Small intestine (tissue), 7 donors: Measurements from ENCODE around the gene SHTN1. TPM values are rescaled to one million over a fixed set of nuclear protein-coding genes. Genes with fewer than 3 reads are reported as not detected.

Experiments used
- DNase-seq, 2 donors: peaks; one replicate each; pipeline versions ENCODE4 v3.0.0 to v3.0.0-alpha.2; 2013
- FAIRE-seq: peaks from 2 replicates; lab custom pipeline; 2012; peaks lifted over from hg19 to GRCh38; lab: Jason Lieb, UNC
- H3K27ac ChIP-seq, 3 donors: one replicate each; pipeline ENCODE4 v1.5.1; 2013; ENCODE audit warnings: low read length in 2 of 3, mild to moderate bottlenecking in 2 of 3, control low read depth in 1 of 3, inconsistent platforms in 1 of 3, low read depth in 1 of 3, moderate library complexity in 1 of 3
- H3K27me3 ChIP-seq, 3 donors: one replicate each; pipeline ENCODE4 v1.6.1; 2013; ENCODE audit warnings: low read length in 3 of 3, inconsistent platforms in 1 of 3; ENCODE audit not compliant: control insufficient read depth in 3 of 3, insufficient read depth in 3 of 3
- H3K36me3 ChIP-seq, 3 donors: one replicate each; pipeline ENCODE4 v1.6.1; 2013; ENCODE audit warnings: low read length in 3 of 3, inconsistent platforms in 1 of 3, low read depth in 1 of 3, mild to moderate bottlenecking in 1 of 3, moderate library complexity in 1 of 3; ENCODE audit not compliant: control insufficient read depth in 3 of 3, insufficient read depth in 2 of 3
- H3K4me1 ChIP-seq, 3 donors: one replicate each; pipeline ENCODE4 v1.6.1; 2013; ENCODE audit warnings: low read length in 2 of 3, inconsistent platforms in 1 of 3, low read depth in 1 of 3, mild to moderate bottlenecking in 1 of 3, moderate library complexity in 1 of 3; ENCODE audit not compliant: control insufficient read depth in 3 of 3, insufficient read depth in 2 of 3
- H3K4me3 ChIP-seq, 3 donors: one replicate each; pipeline ENCODE4 v1.5.1; 2013; ENCODE audit warnings: low read length in 3 of 3, control low read depth in 1 of 3, inconsistent platforms in 1 of 3, low read depth in 1 of 3, mild to moderate bottlenecking in 1 of 3, moderate library complexity in 1 of 3
- H3K9me3 ChIP-seq, 2 donors: one replicate each; pipeline ENCODE4 v1.6.1; 2013; ENCODE audit warnings: low read depth in 1 of 2, low read length in 1 of 2; ENCODE audit not compliant: control insufficient read depth in 2 of 2, insufficient read depth in 1 of 2
- WGBS, 3 donors: extraction: QIAGEN DNeasy Blood & Tissue Kit; methylation state at CpG; one replicate each; pipeline ENCODE4 v1.1.7; 2013; 5-methylcytosine and 5-hydroxymethylcytosine counted together
- polyA plus RNA-seq, 4 donors: library from polyadenylated mRNA; stranded (reverse) in 3 of 4; unstranded in 1 of 4; fragments of 200-250 nt in 3 of 4; fragments of 120-200 nt in 1 of 4; gene quantifications; one replicate each; pipeline versions ENCODE4 v1.2.1 to v1.2.3, GENCODE V29; 2013
- donor health status: healthy with polysubstance abuse.
- donor health status: control.
- donor health status: control.
- donor health status: Bipolar disorder and iron deficiency.
- donor health status: healthy.

SHTN1 gene
- polyA plus RNA-seq, 4 donors: 8.9 to 47.9 (median 9.8) TPM

DNA sequence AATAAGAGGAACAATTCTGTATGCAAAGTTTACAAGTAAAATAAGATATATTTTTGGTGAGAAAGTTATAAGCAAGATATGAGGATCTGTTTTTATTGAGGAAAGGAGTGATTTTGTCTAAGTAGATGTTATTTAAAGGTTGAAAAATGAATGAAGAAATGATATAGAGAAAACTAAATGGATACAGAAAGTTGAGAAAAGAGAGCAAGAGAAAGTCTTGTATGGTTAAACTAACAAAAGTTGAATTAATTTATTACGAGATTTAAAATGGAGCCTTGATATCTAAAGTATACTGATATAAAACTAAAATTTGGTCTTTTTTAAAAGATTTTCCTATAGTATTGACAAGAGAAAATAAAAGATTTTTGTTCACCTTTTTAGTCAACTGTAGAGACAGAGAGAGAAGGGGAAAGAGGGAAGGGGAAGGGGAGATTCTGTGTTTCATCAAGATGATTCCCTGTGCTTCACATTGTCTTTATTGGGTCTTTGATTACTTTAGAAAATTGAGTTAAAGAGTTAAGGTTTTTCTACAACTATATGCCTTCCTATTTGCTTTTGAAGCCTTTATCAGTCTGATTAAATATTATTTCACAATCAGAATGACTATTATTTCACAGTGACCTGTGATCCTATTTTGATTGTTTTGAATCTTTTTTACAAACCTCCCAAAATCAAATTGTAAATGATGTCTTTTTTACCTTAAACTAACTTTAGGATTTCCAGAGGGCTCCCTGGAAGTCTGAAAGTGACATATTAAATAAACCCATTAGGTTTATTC is 10.7 kb downstream of the SHTN1 start:
- no peak overlapping the region for H3K4me3 ChIP-seq
- WGBS, 3 donors: 88 to 93% (median 92%) methylated on average over 1 of the region's 1 CpG
- peaks cover 0 to 11% (median 2%) of the 10 kb centered on the region in 3 donors for H3K4me1 ChIP-seq
- DNase-seq: no peak
- H3K9me3 ChIP-seq: no peaks in the 10 kb centered on the region
- no peak for FAIRE-seq
- no peaks in the 10 kb centered on the region for H3K27me3 ChIP-seq
- H3K27ac ChIP-seq: no peak overlapping the region
- H3K36me3 ChIP-seq: peaks cover 0 to 5% (median 0%) of the 10 kb centered on the region in 3 donors

DNA sequence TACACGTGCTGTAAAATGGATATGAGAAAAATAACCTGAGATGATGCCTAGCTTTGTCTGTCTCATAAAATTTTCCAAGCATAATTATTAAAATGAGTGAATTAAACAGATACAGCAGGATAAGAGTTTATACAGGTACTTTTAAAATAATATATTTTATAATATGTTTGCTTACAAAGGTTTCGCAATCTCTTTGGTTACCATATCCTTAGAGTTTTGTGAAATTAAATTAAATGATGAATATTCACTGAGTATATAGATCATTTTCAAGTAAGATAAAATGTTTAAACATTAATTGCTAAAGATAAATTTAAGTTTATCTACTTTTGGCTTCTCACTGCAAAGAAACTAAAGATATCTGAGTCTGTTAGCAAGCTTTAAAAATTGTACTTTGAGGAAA is 11.4 kb downstream of the SHTN1 start:
- FAIRE-seq (peak; percentile 39), DNase-seq (no peak)
- H3K9me3 ChIP-seq: no peaks in the 10 kb centered on the region
- H3K36me3 ChIP-seq: peaks cover 0 to 5% (median 0%) of the 10 kb centered on the region in 3 donors
- 94 to 100% (median 94%) methylated on average over 2 of the region's 2 CpGs for WGBS, 3 donors
- no peaks in the 10 kb centered on the region for H3K27me3 ChIP-seq
- H3K4me1 ChIP-seq: peaks cover 0 to 12% (median 2%) of the 10 kb centered on the region in 3 donors
- no peak overlapping the region for H3K27ac ChIP-seq
- no peak overlapping the region for H3K4me3 ChIP-seq

DNA sequence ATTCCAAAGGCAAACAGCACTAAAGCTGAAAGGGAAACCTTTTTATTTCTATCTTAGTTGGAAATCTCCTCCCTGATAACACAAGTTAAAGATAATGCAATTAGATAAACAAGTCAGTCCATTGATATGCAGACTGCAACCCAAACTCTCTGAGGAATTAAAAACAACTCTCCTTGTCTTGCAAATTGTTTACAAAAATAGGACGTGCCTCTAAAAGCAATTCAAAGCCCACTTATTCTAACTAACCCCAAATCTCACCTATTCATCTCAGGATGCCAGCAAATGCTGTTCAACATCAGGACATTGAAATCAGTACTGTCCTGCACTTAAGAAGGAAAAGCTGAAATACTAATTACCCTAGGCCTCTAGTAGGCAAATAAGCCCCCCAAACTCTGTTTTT is 12.8 kb downstream of the SHTN1 start:
- DNase-seq (no peak), FAIRE-seq (no peak)
- Histone ChIP-seq H3K9me3 (no peaks in the 10 kb centered on the region), H3K4me1 (peaks cover 0 to 9% (median 2%) of the 10 kb centered on the region in 3 donors), H3K27me3 (no peaks in the 10 kb centered on the region), H3K36me3 (peaks cover 0 to 5% (median 0%) of the 10 kb centered on the region in 3 donors), H3K27ac (no peak overlapping the region), H3K4me3 (no peak overlapping the region)
- WGBS, 3 donors: 53 to 86% (median 74%) methylated on average over 1 of the region's 1 CpG

DNA sequence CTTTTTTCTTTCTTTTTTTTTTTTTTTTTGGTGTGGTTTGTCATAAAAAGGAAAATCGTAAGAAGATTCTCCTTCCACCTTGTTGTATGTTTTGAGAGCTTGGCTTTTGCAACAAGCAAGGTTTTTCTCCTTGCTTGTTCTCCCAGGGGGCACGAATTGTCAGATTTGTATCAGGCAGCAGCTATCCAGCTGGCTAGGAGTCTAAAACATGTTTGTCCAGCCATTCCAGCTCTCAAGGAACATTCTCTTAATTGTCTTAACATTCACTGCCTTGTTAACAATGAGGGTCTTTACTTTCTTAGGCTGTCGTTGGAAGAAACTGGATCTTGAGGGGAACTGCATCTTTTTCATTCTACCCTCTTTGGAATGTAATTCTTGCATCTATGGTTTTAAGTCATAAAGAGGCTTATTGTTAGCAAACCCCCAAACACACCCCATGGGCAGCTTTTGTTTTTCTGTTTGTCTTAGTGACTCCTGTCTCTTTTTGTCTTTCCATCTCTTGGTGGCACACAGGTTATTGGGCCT is 14.6 kb downstream of the SHTN1 start:
- H3K36me3 ChIP-seq: peaks cover 0 to 5% (median 0%) of the 10 kb centered on the region in 3 donors
- no peaks in the 10 kb centered on the region for H3K9me3 ChIP-seq
- no peaks in the 10 kb centered on the region for H3K27me3 ChIP-seq
- H3K27ac ChIP-seq: no peak overlapping the region
- DNase-seq: no peak
- no peak for FAIRE-seq
- H3K4me3 ChIP-seq: no peak overlapping the region
- 73 to 91% (median 79%) methylated on average over 3 of the region's 3 CpGs for WGBS, 3 donors
- H3K4me1 ChIP-seq: peaks cover 0 to 3% (median 0%) of the 10 kb centered on the region in 3 donors

DNA sequence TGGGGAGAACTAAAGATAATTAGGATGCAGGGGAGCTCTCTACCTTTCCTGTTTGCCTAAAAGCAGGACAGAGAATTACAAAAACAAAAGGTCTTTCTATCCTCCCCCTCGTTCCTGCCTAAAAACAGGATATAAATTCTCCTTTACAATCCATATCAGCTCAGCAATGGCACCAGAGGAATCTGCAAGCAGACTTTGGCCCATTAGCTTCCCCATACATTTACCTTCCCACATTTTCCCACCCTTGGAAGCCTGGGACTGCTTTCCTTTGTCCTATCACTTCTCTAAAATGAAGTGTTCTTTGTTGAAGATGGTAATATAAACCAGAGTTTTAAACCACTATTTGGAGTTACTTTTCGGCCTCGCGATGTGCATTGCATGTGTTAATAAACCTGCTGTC is 15.5 kb downstream of the SHTN1 start:
- DNase-seq (peak in 1 of 2 donors; percentile 34), FAIRE-seq (no peak)
- Histone ChIP-seq H3K9me3 (no peaks in the 10 kb centered on the region), H3K4me1 (peaks cover 0 to 10% (median 0%) of the 10 kb centered on the region in 3 donors), H3K27ac (no peak overlapping the region), H3K4me3 (no peak overlapping the region), H3K27me3 (no peaks in the 10 kb centered on the region), H3K36me3 (peaks cover 0 to 5% (median 0%) of the 10 kb centered on the region in 3 donors)
- WGBS, 3 donors: 72 to 79% (median 76%) methylated on average over 4 of the region's 4 CpGs

GRCh38 chr10:116988311-116988710 is 16.7 kb downstream of the SHTN1 start:
- Histone ChIP-seq H3K36me3 (peaks cover 0 to 5% (median 0%) of the 10 kb centered on the region in 3 donors), H3K4me3 (no peak overlapping the region), H3K27me3 (no peaks in the 10 kb centered on the region), H3K4me1 (peaks cover 0 to 10% (median 0%) of the 10 kb centered on the region in 3 donors), H3K9me3 (no peaks in the 10 kb centered on the region), H3K27ac (no peak overlapping the region)
- FAIRE-seq (no peak), DNase-seq (no peak)

DNA sequence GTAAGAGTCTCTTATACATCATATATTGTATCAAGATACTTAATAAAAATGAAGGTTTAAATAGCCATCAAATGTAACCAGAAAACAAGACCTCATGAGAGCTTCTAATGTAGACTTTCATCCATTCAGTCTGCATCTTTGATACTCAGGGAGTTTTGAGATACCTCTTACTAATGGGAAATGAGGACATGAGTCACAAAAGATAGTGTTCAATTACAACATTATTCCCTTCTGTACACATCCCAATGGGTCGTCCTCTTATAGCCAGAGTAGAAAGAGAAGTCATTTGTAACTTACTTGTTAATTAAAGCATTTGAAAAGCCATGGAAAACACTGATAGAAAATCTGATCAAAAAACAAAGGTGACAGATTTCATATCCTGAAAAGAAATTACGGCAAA is 19.4 kb downstream of the SHTN1 start:
- H3K27ac ChIP-seq: no peak overlapping the region
- WGBS, 3 donors: 78 to 91% (median 88%) methylated on average over 2 of the region's 2 CpGs
- FAIRE-seq (no peak), DNase-seq (no peak)
- no peaks in the 10 kb centered on the region for H3K27me3 ChIP-seq
- peaks cover 0 to 3% (median 0%) of the 10 kb centered on the region in 3 donors for H3K36me3 ChIP-seq
- no peaks in the 10 kb centered on the region for H3K9me3 ChIP-seq
- H3K4me1 ChIP-seq: peaks cover 0 to 10% (median 0%) of the 10 kb centered on the region in 3 donors
- no peak overlapping the region for H3K4me3 ChIP-seq

DNA sequence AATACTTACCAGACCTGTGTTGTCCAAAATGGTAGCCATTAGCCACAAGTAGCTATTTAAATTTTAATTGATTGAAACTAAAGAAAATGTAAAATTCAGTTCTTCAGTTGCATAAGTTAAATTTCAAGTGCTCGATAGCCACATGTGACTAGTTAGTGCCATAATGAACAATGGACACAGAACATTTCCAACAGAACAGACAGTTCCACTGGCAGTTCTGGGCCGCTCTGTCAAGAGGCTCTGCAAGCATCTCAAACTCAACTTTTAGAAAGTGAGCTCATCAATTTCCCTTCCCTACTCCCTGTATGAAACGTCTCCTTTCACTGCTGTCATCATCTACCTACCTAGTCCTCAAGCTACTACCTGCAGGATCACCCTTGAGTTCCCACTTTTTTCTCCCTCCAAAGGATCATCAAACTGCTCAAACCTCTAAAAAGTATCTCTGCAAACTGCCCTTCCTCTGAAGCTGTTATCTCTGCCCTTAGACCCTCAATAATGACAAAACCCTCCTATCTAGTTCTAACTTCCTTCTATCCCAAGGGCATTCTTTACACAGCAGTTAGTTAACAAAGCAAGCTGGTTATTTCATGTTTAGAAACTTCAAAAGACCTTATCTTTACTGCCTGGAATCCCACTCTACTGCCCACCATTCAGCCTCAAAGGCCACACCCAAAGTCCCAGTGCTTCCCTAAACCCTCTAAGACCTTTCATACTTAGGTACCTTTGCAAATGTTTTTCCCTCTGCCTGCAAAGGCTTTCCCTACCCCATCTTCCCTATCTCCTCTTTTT is 20.6 kb downstream of the SHTN1 start:
- no peaks in the 10 kb centered on the region for H3K27me3 ChIP-seq
- H3K27ac ChIP-seq: no peak overlapping the region
- FAIRE-seq: no peak
- 73 to 81% (median 80%) methylated on average over 3 of the region's 3 CpGs for WGBS, 3 donors
- H3K36me3 ChIP-seq: peaks cover 0 to 4% (median 0%) of the 10 kb centered on the region in 3 donors
- peaks cover 0 to 9% (median 0%) of the 10 kb centered on the region in 3 donors for H3K4me1 ChIP-seq
- no peaks in the 10 kb centered on the region for H3K9me3 ChIP-seq
- no peak overlapping the region for H3K4me3 ChIP-seq
- DNase-seq: peak in 1 of 2 donors; percentile 41
